OCI-LY1 (cell line): Measurements from ENCODE around the gene FNDC3A.

Experiments used
- H2AFZ ChIP-seq: fragments of 200-600 bp; sonication (generic), shearing (Covaris generic); 2 replicates; pipeline ENCODE4 v1.6.0; 2014; ENCODE audit warnings: antibody characterized with exemption, mild to moderate bottlenecking, low read length
- H3F3A ChIP-seq: fragments of 200-600 bp; sonication (generic), shearing (Covaris generic); 2 replicates; pipeline ENCODE4 v1.6.0; 2014; ENCODE audit warnings: mild to moderate bottlenecking, antibody characterized with exemption, low read length, moderate library complexity; ENCODE audit not compliant: insufficient read depth
- H3K27ac ChIP-seq: fragments of 200-600 bp; sonication (generic); 2 replicates; pipeline ENCODE4 v1.5.1; 2014; ENCODE audit warnings: low read length, mixed run types, mild to moderate bottlenecking, low read depth; ENCODE audit not compliant: poor library complexity, severe bottlenecking
- H3K27me3 ChIP-seq: fragments of 200-600 bp; sonication (generic); 2 replicates; pipeline ENCODE4 v1.6.0; 2014; ENCODE audit warnings: antibody characterized with exemption, mild to moderate bottlenecking, low read length, moderate library complexity; ENCODE audit not compliant: insufficient read depth
- H3K36me3 ChIP-seq: fragments of 200-600 bp; sonication (generic); 2 replicates; pipeline ENCODE4 v1.6.1; 2014; ENCODE audit warnings: mild to moderate bottlenecking, antibody characterized with exemption, low read length, moderate library complexity, mixed read lengths; ENCODE audit not compliant: insufficient read depth
- H3K4me1 ChIP-seq: fragments of 200-600 bp; sonication (generic); 2 replicates; pipeline ENCODE4 v1.5.1; 2014; ENCODE audit warnings: mild to moderate bottlenecking, low read length, moderate library complexity; ENCODE audit not compliant: insufficient read depth, severe bottlenecking
- H3K4me2 ChIP-seq: fragments of 200-600 bp; sonication (generic), shearing (Covaris generic); 2 replicates; pipeline ENCODE4 v1.6.1; 2014; ENCODE audit warnings: low read length
- H3K4me3 ChIP-seq: fragments of 200-600 bp; sonication (generic); 2 replicates; pipeline ENCODE4 v1.5.1; 2014; ENCODE audit warnings: low read length, low read depth, mild to moderate bottlenecking, mixed read lengths; ENCODE audit not compliant: poor library complexity, severe bottlenecking
- H3K79me2 ChIP-seq: fragments of 200-600 bp; shearing (Covaris generic); 2 replicates; pipeline ENCODE4 v1.6.1; 2016; ENCODE audit warnings: mixed run types, low read length, mixed read lengths; ENCODE audit not compliant: insufficient read depth
- H3K9ac ChIP-seq: fragments of 200-600 bp; sonication (generic), shearing (Covaris generic); 2 replicates; pipeline ENCODE4 v1.6.1; 2014; ENCODE audit warnings: mild to moderate bottlenecking, low read length, mixed read lengths
- H3K9me2 ChIP-seq: fragments of 200-600 bp; sonication (generic), shearing (Covaris generic); 2 replicates; pipeline ENCODE4 v1.6.1; 2014; ENCODE audit warnings: low read depth, mild to moderate bottlenecking, low read length, mixed read lengths
- H3K9me3 ChIP-seq: fragments of 200-600 bp; shearing (Covaris generic); 2 replicates; pipeline ENCODE4 v1.6.1; 2014; ENCODE audit warnings: low read length, mixed read lengths
- H4K20me1 ChIP-seq: fragments of 200-600 bp; sonication (generic), shearing (Covaris generic); 2 replicates; pipeline ENCODE4 v1.6.0; 2016; ENCODE audit warnings: mild to moderate bottlenecking, low read length; ENCODE audit not compliant: insufficient read depth
- CTCF ChIP-seq: fragments of 200-600 bp; sonication (generic), shearing (Covaris generic); IDR thresholded peaks from 2 replicates; pipeline ENCODE4 v1.5.1; 2017; ENCODE audit warnings: mild to moderate bottlenecking, antibody characterized with exemption, low read length, moderate library complexity, mixed read lengths
- EZH2 ChIP-seq: fragments of 200-600 bp; sonication (generic), shearing (Covaris generic); IDR thresholded peaks from 2 replicates; pipeline ENCODE4 v1.8.0; 2017; ENCODE audit warnings: borderline replicate concordance, mixed run types, mild to moderate bottlenecking, antibody characterized with exemption, low read length, moderate library complexity, mixed read lengths

Gene FNDC3A

GRCh38 chr13:49086722-49087121, 111.0 kb downstream of the FNDC3A start:
- H3K79me2 ChIP-seq = no peaks in the 10 kb centered on the region
- no peaks in the 10 kb centered on the region for H3K36me3 ChIP-seq
- no peak overlapping the region for H3K4me2 ChIP-seq
- H3K4me1 ChIP-seq = no peaks in the 10 kb centered on the region
- no peaks in the 10 kb centered on the region for H3K27me3 ChIP-seq
- no peaks in the 10 kb centered on the region for H3K9me3 ChIP-seq
- H2AFZ ChIP-seq = no peak overlapping the region
- no peak for TF ChIP-seq CTCF
- H4K20me1 ChIP-seq = no peaks in the 10 kb centered on the region
- H3K27ac ChIP-seq = no peak overlapping the region
- no peaks in the 10 kb centered on the region for H3F3A ChIP-seq
- H3K9ac ChIP-seq = no peak overlapping the region
- H3K4me3 ChIP-seq = no peak overlapping the region
- H3K9me2 ChIP-seq = no peaks in the 10 kb centered on the region

DNA sequence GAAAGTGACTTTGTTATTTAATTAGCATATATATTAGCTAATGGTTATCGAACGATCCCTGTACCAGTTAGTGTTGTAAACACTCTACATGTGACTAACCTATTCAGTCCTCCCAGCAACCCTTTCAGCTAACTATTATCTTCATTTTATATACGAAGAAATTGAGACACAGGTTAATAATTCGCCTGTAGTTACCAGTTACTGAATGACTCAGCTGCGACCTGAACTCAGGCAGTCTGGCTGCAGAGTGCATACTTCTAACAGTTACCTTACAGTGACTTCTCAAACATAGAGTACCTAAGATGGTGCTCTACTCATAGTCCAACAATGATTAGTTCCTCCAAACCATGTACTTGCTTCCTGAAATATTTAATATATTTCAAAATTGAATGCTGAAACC, 117.7 kb downstream of the FNDC3A start:
- no peaks in the 10 kb centered on the region for H3F3A ChIP-seq
- H3K9me2 ChIP-seq = no peaks in the 10 kb centered on the region
- H3K4me3 ChIP-seq = no peak overlapping the region
- no peaks in the 10 kb centered on the region for H4K20me1 ChIP-seq
- H3K79me2 ChIP-seq = no peaks in the 10 kb centered on the region
- H3K36me3 ChIP-seq = no peaks in the 10 kb centered on the region
- H2AFZ ChIP-seq = no peak overlapping the region
- no peak for TF ChIP-seq EZH2
- no peak for TF ChIP-seq CTCF
- no peaks in the 10 kb centered on the region for H3K4me1 ChIP-seq
- no peak overlapping the region for H3K27ac ChIP-seq
- H3K9ac ChIP-seq = no peak overlapping the region
- H3K27me3 ChIP-seq = no peaks in the 10 kb centered on the region
- H3K4me2 ChIP-seq = no peak overlapping the region
- H3K9me3 ChIP-seq = no peaks in the 10 kb centered on the region

DNA sequence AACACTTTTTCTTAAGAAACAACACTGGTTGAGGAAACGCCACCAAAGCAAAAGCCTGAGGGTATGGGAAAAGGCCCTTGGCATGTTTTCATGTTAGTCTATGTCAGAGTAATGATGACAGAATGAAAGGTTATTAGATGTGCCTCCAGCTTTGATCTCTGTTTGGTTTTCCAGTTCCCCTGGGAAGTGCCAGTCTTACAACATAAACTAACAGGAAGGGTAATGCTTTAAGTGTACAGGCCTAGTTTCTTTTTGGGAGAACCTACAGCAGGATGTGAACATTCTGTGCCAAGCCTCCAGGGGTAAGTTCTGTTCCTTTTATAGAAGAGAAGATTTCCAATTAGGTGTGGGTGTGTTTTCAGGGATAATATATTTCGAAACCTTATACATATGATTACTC, 121.7 kb downstream of the FNDC3A start:
- H3K9me2 ChIP-seq = no peaks in the 10 kb centered on the region
- no peaks in the 10 kb centered on the region for H3K9me3 ChIP-seq
- no peak overlapping the region for H3K4me2 ChIP-seq
- H3K27me3 ChIP-seq = no peaks in the 10 kb centered on the region
- H3K36me3 ChIP-seq = no peaks in the 10 kb centered on the region
- no peaks in the 10 kb centered on the region for H3F3A ChIP-seq
- no peak overlapping the region for H3K9ac ChIP-seq
- no peak overlapping the region for H2AFZ ChIP-seq
- H3K4me3 ChIP-seq = no peak overlapping the region
- no peaks in the 10 kb centered on the region for H3K79me2 ChIP-seq
- no peak overlapping the region for H3K27ac ChIP-seq
- H4K20me1 ChIP-seq = no peaks in the 10 kb centered on the region
- no peaks in the 10 kb centered on the region for H3K4me1 ChIP-seq
- no peak for TF ChIP-seq CTCF
- TF ChIP-seq EZH2 = no peak
